WTC11 (cell line): ENCODE data around the gene DMXL1. TPM values are rescaled to one million over a fixed set of nuclear protein-coding genes. Genes with fewer than 3 reads are reported as not detected.

ENCODE experiments used
- ATAC-seq: fragments of 200-7000 bp; cut with Tn5 transposase; 2 replicates; pipeline ENCODE4 v1.10.0; 2021; ENCODE audit warnings: mild to moderate bottlenecking, moderate library complexity
- CTCF ChIA-PET: fragments of 300-600 bp; sonication (Branson Sonifier 250); formaldehyde crosslinking; loops from one replicate; lab custom pipeline; 2021; ENCODE audit warnings: antibody characterized with exemption; lab: Charles Lee
- POLR2A ChIA-PET: fragments of 350-600 bp; sonication (Branson Sonifier 250); formaldehyde crosslinking; loops from one replicate; lab custom pipeline; 2021; ENCODE audit warnings: antibody characterized with exemption; lab: Charles Lee
- DNase-seq: peaks from one replicate; pipeline ENCODE4 v3.0.0; 2021; ENCODE audit warnings: low spot score
- H3K27ac Mint-ChIP-seq: 2 replicates; pipeline ENCODE4 v1.8.0; 2021; ENCODE audit warnings: mixed read lengths
- H3K27me3 Mint-ChIP-seq: 2 replicates; pipeline ENCODE4 v1.8.0; 2021; ENCODE audit warnings: low read depth, mild to moderate bottlenecking, moderate library complexity, mixed read lengths
- H3K36me3 Mint-ChIP-seq: 2 replicates; pipeline ENCODE4 v1.8.0; 2021; ENCODE audit warnings: mixed read lengths
- H3K4me1 Mint-ChIP-seq: 2 replicates; pipeline ENCODE4 v1.8.0; 2022; ENCODE audit warnings: mixed read lengths
- H3K4me3 Mint-ChIP-seq: 2 replicates; pipeline ENCODE4 v1.8.0; 2021; ENCODE audit warnings: mild to moderate bottlenecking, moderate library complexity, mixed read lengths
- H3K9me3 Mint-ChIP-seq: 2 replicates; pipeline ENCODE4 v1.8.0; 2021; ENCODE audit warnings: mixed read lengths
- CTCF ChIP-seq: fragments of 200-600 bp; IDR thresholded peaks from 2 replicates; pipeline ENCODE4 v1.8.0; 2022; ENCODE audit warnings: antibody characterized with exemption
- FOXK1 ChIP-seq: sonication (generic); formaldehyde crosslinking; IDR thresholded peaks from 2 replicates; pipeline ENCODE4 v1.8.0; 2022; ENCODE audit warnings: mild to moderate bottlenecking, moderate library complexity, missing genetic modification reagents
- JUN ChIP-seq: sonication (generic); formaldehyde crosslinking; IDR thresholded peaks from 2 replicates; pipeline ENCODE4 v1.8.0; 2023; ENCODE audit warnings: mild to moderate bottlenecking, missing genetic modification reagents
- MAX ChIP-seq: sonication (generic); formaldehyde crosslinking; IDR thresholded peaks from 2 replicates; pipeline ENCODE4 v1.8.0; 2022; ENCODE audit warnings: mild to moderate bottlenecking, missing genetic modification reagents
- OVOL2 ChIP-seq: fragments of 250-450 bp; sonication (Bioruptor Pico); IDR thresholded peaks from 2 replicates; pipeline ENCODE4 v1.9.0; 2021; ENCODE audit warnings: mild to moderate bottlenecking, borderline replicate concordance
- PRRX2 ChIP-seq: fragments of 250-450 bp; sonication (Bioruptor Pico); IDR thresholded peaks from 2 replicates; pipeline ENCODE4 v1.8.0; 2021; ENCODE audit warnings: mild to moderate bottlenecking
- SMAD4 ChIP-seq: sonication (generic); formaldehyde crosslinking; IDR thresholded peaks from 2 replicates; pipeline ENCODE4 v1.8.0; 2022; ENCODE audit warnings: mild to moderate bottlenecking, missing genetic modification reagents
- ZBTB21 ChIP-seq: sonication (generic); formaldehyde crosslinking; IDR thresholded peaks from 2 replicates; pipeline ENCODE4 v1.8.1; 2023; ENCODE audit warnings: mild to moderate bottlenecking, missing genetic modification reagents, borderline replicate concordance
- ZNF121 ChIP-seq: sonication (generic); formaldehyde crosslinking; IDR thresholded peaks from 2 replicates; pipeline ENCODE4 v1.8.0; 2023; ENCODE audit warnings: missing genetic modification reagents
- ZNF232 ChIP-seq: sonication (generic); formaldehyde crosslinking; IDR thresholded peaks from 2 replicates; pipeline ENCODE4 v1.8.0; 2022; ENCODE audit warnings: mild to moderate bottlenecking, missing genetic modification reagents
- ZNF263 ChIP-seq: sonication (generic); formaldehyde crosslinking; IDR thresholded peaks from 2 replicates; pipeline ENCODE4 v1.8.1; 2022; ENCODE audit warnings: low read depth, mild to moderate bottlenecking, moderate library complexity, missing genetic modification reagents
- ZNF671 ChIP-seq: fragments of 250-450 bp; sonication (Bioruptor Pico); IDR thresholded peaks from 2 replicates; pipeline ENCODE4 v1.8.0; 2021; ENCODE audit warnings: mild to moderate bottlenecking
- ZSCAN18 ChIP-seq: fragments of 250-450 bp; sonication (Bioruptor Pico); IDR thresholded peaks from 2 replicates; pipeline ENCODE4 v2.1.2; 2022; ENCODE audit warnings: mild to moderate bottlenecking, moderate library complexity
- total RNA-seq: library from RNA; stranded (reverse); gene quantifications from 3 replicates; pipeline ENCODE4 v1.2.3, GENCODE V29; 2021
- TF ChIP-seq, protein P1 (sequence below): sonication (generic); formaldehyde crosslinking; IDR thresholded peaks from 2 replicates; pipeline ENCODE4 v1.8.1; 2022; ENCODE audit warnings: low read depth, missing genetic modification reagents, borderline replicate concordance
- TF ChIP-seq, protein P2 (sequence below): sonication (generic); formaldehyde crosslinking; IDR thresholded peaks from 2 replicates; pipeline ENCODE4 v1.8.0; 2023; ENCODE audit warnings: mild to moderate bottlenecking, missing genetic modification reagents
- TF ChIP-seq, protein P3 (sequence below): fragments of 250-450 bp; sonication (Bioruptor Pico); IDR thresholded peaks from 2 replicates; pipeline ENCODE4 v1.9.0; 2021; ENCODE audit warnings: mild to moderate bottlenecking, borderline replicate concordance

Gene DMXL1
- total RNA-seq, 1 experiment from 2014 or later = 43.7 TPM

DNA sequence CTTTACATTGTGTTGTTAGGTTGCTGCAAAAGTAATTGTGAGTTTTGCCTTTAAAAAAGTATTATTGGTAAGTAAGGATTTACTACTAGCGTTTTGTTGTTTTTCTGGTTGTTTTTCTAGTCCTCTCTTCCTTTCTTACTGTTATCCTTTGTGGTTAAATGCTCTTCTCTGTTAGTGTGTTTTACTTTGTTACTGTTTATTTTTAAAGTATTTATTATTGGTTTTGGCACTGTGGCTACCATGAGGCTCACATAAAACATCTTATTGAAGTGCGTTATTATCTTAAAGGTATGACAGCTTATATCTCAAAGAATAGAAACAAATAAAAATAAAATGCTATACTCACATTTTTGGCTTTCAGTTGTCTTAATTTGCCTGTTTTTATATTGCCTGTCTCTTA lies 17.6 kb downstream of the DMXL1 start:
- Mint-ChIP-seq H3K27me3 (no peaks in the 10 kb centered on the region), H3K4me3 (no peak overlapping the region), H3K9me3 (peaks cover 22% of the 10 kb centered on the region), H3K36me3 (peaks cover 25% of the 10 kb centered on the region), H3K27ac (peak overlapping the region; percentile 11; the same call in 1 of the 2 replicates), H3K4me1 (peaks cover 4% of the 10 kb centered on the region)
- ChIA-PET CTCF (no interaction called here), POLR2A (no interaction called here)
- ATAC-seq = no peak
- TF ChIP-seq ZBTB21 = no peak
- no peak for TF ChIP-seq ZNF232
- TF ChIP-seq OVOL2 (CRISPR knock-in tag) = no peak
- TF ChIP-seq ZNF121 (CRISPR knock-in tag) = no peak
- TF ChIP-seq, all 79 proteins: peak for 0
- no peak for DNase-seq

DNA sequence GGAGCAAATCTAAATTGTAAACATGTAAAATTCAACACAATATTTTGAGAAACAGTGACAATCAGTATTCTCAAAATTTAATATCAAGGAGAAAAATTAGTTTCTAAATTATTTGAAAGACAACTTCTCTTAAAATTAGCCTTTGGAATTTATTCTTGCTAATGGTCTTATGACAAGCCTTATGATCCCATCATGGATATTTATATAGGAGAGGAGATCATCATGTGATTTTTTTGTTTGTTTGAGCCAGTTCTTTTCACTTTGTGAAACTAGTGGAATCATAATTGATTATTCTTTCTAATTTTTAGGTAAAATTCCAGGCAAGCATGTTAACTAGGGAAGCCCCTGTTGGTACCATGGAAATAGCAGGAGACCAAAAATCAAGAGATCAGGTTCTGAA lies 24.7 kb downstream of the DMXL1 start:
- peaks cover 11% of the 10 kb centered on the region for H3K4me1 Mint-ChIP-seq
- H3K27me3 Mint-ChIP-seq = no peaks in the 10 kb centered on the region
- no peak for TF ChIP-seq ZSCAN18
- TF ChIP-seq JUN (CRISPR knock-in tag) = no peak
- TF ChIP-seq, protein P1, sequence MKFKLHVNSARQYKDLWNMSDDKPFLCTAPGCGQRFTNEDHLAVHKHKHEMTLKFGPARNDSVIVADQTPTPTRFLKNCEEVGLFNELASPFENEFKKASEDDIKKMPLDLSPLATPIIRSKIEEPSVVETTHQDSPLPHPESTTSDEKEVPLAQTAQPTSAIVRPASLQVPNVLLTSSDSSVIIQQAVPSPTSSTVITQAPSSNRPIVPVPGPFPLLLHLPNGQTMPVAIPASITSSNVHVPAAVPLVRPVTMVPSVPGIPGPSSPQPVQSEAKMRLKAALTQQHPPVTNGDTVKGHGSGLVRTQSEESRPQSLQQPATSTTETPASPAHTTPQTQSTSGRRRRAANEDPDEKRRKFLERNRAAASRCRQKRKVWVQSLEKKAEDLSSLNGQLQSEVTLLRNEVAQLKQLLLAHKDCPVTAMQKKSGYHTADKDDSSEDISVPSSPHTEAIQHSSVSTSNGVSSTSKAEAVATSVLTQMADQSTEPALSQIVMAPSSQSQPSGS = no peak
- TF ChIP-seq, protein P2, sequence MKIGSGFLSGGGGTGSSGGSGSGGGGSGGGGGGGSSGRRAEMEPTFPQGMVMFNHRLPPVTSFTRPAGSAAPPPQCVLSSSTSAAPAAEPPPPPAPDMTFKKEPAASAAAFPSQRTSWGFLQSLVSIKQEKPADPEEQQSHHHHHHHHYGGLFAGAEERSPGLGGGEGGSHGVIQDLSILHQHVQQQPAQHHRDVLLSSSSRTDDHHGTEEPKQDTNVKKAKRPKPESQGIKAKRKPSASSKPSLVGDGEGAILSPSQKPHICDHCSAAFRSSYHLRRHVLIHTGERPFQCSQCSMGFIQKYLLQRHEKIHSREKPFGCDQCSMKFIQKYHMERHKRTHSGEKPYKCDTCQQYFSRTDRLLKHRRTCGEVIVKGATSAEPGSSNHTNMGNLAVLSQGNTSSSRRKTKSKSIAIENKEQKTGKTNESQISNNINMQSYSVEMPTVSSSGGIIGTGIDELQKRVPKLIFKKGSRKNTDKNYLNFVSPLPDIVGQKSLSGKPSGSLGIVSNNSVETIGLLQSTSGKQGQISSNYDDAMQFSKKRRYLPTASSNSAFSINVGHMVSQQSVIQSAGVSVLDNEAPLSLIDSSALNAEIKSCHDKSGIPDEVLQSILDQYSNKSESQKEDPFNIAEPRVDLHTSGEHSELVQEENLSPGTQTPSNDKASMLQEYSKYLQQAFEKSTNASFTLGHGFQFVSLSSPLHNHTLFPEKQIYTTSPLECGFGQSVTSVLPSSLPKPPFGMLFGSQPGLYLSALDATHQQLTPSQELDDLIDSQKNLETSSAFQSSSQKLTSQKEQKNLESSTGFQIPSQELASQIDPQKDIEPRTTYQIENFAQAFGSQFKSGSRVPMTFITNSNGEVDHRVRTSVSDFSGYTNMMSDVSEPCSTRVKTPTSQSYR (CRISPR knock-in tag) = no peak
- no peak for TF ChIP-seq ZNF232
- ATAC-seq (no peak), DNase-seq (no peak)
- H3K9me3 Mint-ChIP-seq = no peaks in the 10 kb centered on the region
- H3K36me3 Mint-ChIP-seq = peaks cover 15% of the 10 kb centered on the region
- ChIA-PET CTCF (no interaction called here), POLR2A (no interaction called here)
- no peak overlapping the region; the same call in 1 of the 2 replicates for H3K27ac Mint-ChIP-seq
- no peak overlapping the region for H3K4me3 Mint-ChIP-seq

DNA sequence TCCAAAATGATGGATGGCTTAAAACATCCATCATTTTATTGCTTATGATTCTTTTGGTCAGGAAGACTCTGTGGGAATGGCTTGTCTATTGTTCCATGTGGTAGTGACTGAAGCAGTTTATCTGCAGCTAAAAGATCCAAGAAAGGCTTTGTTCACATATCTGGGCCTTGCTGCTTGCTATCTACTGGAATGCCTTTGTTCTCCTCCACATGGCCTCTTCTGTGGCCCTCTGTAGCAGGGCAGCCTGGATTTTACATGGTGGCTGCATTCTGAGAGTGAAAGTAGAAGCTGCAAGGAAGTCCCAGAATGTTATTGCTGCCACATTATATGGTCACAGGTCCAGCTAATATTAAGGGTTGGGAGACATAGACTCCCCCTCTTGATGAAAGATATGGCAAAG lies 35.1 kb downstream of the DMXL1 start:
- Mint-ChIP-seq H3K4me1 (no peaks in the 10 kb centered on the region), H3K9me3 (no peaks in the 10 kb centered on the region), H3K36me3 (peaks cover 40% of the 10 kb centered on the region), H3K27ac (0 out of 2 replicates have a peak overlapping the region, but pooled peaks have one; percentile 6), H3K27me3 (no peaks in the 10 kb centered on the region), H3K4me3 (no peak overlapping the region)
- CTCF ChIA-PET = no interaction called here
- TF ChIP-seq ZNF671 (CRISPR knock-in tag) (no peak), ZNF263 (CRISPR knock-in tag) (no peak), MAX (CRISPR knock-in tag) (no peak), PRRX2 (no peak), SMAD4 (CRISPR knock-in tag) (no peak), CTCF (no peak), FOXK1 (CRISPR knock-in tag) (no peak)
- TF ChIP-seq, protein P3, sequence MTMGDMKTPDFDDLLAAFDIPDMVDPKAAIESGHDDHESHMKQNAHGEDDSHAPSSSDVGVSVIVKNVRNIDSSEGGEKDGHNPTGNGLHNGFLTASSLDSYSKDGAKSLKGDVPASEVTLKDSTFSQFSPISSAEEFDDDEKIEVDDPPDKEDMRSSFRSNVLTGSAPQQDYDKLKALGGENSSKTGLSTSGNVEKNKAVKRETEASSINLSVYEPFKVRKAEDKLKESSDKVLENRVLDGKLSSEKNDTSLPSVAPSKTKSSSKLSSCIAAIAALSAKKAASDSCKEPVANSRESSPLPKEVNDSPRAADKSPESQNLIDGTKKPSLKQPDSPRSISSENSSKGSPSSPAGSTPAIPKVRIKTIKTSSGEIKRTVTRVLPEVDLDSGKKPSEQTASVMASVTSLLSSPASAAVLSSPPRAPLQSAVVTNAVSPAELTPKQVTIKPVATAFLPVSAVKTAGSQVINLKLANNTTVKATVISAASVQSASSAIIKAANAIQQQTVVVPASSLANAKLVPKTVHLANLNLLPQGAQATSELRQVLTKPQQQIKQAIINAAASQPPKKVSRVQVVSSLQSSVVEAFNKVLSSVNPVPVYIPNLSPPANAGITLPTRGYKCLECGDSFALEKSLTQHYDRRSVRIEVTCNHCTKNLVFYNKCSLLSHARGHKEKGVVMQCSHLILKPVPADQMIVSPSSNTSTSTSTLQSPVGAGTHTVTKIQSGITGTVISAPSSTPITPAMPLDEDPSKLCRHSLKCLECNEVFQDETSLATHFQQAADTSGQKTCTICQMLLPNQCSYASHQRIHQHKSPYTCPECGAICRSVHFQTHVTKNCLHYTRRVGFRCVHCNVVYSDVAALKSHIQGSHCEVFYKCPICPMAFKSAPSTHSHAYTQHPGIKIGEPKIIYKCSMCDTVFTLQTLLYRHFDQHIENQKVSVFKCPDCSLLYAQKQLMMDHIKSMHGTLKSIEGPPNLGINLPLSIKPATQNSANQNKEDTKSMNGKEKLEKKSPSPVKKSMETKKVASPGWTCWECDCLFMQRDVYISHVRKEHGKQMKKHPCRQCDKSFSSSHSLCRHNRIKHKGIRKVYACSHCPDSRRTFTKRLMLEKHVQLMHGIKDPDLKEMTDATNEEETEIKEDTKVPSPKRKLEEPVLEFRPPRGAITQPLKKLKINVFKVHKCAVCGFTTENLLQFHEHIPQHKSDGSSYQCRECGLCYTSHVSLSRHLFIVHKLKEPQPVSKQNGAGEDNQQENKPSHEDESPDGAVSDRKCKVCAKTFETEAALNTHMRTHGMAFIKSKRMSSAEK = no peak
- ATAC-seq (peak; percentile 69), DNase-seq (no peak)
- POLR2A ChIA-PET = no interaction called here
